DMS114 treated with DMSO at 0.1 percent for 48 hours (cell line): Measurements from ENCODE around the gene RBM6.
"Not testable (repeated sequence)": the region's sequence is repeated elsewhere in the genome, so short reads cannot be mapped to it uniquely, and the experiment has no call there.

ENCODE experiments used
- DNase-seq: peaks from one replicate; lab custom pipeline; 2025; ENCODE audit not compliant: unreplicated experiment; lab: John Stamatoyannopoulos, UW

The RBM6 gene, protein sequence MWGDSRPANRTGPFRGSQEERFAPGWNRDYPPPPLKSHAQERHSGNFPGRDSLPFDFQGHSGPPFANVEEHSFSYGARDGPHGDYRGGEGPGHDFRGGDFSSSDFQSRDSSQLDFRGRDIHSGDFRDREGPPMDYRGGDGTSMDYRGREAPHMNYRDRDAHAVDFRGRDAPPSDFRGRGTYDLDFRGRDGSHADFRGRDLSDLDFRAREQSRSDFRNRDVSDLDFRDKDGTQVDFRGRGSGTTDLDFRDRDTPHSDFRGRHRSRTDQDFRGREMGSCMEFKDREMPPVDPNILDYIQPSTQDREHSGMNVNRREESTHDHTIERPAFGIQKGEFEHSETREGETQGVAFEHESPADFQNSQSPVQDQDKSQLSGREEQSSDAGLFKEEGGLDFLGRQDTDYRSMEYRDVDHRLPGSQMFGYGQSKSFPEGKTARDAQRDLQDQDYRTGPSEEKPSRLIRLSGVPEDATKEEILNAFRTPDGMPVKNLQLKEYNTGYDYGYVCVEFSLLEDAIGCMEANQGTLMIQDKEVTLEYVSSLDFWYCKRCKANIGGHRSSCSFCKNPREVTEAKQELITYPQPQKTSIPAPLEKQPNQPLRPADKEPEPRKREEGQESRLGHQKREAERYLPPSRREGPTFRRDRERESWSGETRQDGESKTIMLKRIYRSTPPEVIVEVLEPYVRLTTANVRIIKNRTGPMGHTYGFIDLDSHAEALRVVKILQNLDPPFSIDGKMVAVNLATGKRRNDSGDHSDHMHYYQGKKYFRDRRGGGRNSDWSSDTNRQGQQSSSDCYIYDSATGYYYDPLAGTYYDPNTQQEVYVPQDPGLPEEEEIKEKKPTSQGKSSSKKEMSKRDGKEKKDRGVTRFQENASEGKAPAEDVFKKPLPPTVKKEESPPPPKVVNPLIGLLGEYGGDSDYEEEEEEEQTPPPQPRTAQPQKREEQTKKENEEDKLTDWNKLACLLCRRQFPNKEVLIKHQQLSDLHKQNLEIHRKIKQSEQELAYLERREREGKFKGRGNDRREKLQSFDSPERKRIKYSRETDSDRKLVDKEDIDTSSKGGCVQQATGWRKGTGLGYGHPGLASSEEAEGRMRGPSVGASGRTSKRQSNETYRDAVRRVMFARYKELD

DNA sequence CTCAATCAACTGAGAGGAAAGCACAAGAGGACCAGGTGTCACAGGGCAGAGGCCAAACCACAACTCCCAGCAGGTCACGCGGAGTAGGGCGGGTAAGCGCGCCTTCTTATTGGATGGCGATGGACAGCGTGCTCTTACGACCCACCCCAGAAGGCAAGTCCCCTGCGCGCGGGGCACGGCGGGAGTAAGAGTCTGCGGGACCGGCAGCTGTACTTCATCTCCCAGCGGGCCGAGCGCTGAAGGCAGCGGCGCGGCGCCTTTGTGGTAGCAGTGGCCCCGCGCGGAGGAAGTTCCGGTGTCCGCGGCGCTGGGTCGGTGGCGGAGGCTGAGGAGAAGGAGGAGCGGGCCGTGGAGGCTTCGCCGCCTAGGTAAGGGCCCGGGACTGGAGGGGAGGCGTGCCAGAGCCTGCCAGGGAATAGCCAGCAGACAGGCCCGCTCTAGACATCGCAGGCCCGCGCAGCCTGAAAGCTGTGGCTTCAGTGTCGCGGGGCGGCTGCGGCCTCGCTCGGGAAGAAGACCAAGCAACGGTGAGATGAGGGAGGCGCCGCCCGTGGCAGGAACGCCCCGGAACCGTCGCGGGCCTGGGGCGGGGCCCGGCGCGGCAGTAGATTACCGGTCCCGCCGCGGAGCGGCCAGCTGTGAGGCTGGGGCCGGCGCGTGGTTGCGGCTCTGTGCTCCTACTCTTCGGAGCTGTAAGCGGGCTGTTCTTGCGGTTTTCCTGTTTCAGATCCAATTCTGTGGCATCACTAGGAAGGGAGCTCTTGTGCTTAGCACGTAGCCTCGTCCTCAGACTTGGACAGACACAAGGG, at the start of gene RBM6:
RBM6 (plus strand) TSS at position 293 of the 809 bp plus-strand sequence. CDS start 22,492 bp downstream, outside the sequence.
- peak; percentile 89 for DNase-seq

GRCh38 chr3:49895791-49896190, 44.2 kb upstream of the RBM6 start:
- no peak for DNase-seq

GRCh38 chr3:49896345-49896744, 43.6 kb upstream of the RBM6 start:
- no peak for DNase-seq

GRCh38 chr3:49898991-49899390, 41.0 kb upstream of the RBM6 start:
- no peak for DNase-seq

DNA sequence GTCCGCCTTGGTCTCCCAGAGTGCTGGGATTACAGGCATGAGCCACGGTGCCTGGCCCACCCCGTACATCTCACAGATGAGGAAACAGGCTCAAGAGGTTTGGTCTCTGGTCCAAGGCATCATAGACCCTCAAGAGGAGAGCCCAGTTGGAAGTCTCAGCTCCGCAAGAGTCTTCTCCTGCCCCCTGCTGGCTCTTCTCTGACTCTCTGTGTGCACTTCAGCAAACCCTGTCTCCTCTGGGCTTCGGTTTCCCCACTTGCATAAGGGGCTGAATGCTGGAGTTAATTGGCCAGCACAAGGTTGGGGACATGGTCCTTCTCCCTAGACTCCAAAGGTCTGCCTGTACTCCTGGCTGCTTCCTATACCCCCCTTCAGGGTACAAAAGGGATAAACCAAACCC, 40.1 kb upstream of the RBM6 start:
- no peak for DNase-seq

- no peak for DNase-seq
These were observed 39.3 kb upstream of the RBM6 start for GRCh38 chr3:49900491-49901153.

GRCh38 chr3:49901366-49902339, 38.3 kb upstream of the RBM6 start:
- no peak for DNase-seq

- DNase-seq = no peak
These were observed 37.2 kb upstream of the RBM6 start for GRCh38 chr3:49902511-49903345.

DNA sequence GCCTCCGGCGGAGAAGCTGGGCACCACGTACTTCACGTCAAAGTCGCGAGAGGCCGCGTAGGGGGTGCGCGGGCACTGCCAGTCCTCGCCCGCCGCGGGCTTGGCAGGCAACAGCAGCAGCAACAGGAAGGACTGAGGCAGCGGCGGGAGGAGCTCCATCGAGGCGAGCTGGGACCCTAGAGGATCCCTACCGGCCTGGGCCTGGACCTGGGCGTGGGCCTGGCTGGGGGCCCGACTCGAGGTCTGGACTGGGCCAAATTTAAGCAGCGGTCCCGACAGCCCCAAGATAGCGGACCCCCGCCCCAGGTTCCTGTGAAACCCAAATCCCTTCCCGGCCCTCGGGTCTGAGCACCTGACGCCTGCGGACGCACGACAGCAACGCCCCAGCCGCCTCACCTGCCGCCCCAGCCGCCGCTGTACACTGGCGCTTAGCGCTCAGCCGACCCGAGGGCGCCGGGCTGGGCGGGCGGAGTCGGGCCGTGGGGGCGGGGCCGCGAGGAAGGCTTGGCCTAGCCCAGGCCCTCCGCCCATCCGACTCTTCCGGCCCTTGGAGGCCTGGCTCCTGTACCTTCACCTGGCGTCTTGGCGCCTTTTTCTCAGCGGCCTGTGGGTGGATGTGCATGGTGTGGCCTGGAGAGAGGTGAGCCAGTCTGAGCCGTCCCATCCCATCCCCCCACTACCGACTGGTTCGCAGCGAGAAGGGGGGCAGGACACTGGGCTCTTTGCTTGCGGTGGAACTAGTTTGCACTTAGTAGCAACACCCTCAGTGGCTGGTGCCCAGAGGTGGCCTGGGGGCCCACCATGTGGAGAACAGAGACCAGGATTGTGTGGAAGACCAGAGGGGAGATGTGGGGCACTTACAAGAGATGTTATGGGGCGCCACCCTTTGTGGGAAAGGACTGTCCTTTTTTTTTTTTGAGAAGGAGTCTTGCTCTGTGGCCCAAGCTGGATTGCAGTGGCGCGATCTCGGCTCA, 36.2 kb upstream of the RBM6 start, which contains the start of gene MST1R:
MST1R (minus strand) TSS at position 423 of the 974 bp plus-strand sequence; CDS start at position 159, 264 bp downstream.
- DNase-seq = no peak

DNA sequence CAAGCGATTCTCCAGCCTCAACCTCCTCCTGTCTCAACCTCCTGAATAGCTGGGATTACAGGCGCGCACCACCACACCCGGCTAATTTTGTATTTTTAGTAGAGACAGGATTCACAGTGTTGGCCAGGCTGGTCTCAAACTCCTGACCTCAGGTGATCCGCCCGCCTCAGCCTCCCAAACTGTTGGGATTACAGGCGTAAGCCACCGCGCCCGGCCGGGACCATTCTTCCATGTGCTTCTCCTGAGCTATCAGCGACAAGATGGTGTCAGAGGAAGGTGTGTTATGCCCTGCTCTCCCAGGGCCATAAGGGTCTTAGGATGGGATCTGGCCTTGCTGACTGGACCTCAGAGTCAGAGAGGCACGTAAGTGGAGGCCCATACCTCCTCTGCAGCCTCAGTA, 35.5 kb upstream of the RBM6 start:
- not testable (repeated sequence) for DNase-seq

DNA sequence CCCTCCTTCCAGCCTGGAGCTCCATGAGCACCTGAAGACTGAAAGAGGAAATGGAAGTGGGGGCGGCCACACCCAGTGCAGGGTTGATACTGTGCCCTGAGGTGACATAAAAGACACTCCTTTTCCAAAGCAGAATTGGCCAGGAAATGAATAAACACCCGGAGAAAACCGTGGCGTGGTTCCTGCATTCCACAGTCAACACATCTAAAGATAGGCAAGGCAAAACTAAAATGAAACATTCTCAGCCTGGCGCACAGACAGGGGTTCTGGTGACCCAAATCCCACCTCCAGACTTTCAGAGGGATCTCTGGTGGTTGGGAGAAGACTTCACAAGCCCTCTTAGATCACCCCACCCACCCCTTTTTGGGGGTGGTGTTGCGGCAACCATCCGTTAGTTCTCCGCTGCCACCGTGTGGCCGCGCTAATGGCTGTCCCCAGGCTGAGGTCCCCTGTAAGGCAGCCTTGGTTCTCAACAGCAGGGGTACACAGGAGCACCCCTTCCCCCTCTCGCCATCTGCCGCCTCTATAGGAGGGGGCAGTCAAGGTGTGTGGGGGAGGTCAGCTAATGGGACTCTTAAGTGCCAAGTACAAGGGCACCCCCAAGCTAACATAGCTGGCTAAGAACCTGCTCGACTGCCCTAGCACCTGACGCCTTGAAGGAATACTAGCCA, 33.7 kb upstream of the RBM6 start:
- peak; percentile 20 for DNase-seq

DNA sequence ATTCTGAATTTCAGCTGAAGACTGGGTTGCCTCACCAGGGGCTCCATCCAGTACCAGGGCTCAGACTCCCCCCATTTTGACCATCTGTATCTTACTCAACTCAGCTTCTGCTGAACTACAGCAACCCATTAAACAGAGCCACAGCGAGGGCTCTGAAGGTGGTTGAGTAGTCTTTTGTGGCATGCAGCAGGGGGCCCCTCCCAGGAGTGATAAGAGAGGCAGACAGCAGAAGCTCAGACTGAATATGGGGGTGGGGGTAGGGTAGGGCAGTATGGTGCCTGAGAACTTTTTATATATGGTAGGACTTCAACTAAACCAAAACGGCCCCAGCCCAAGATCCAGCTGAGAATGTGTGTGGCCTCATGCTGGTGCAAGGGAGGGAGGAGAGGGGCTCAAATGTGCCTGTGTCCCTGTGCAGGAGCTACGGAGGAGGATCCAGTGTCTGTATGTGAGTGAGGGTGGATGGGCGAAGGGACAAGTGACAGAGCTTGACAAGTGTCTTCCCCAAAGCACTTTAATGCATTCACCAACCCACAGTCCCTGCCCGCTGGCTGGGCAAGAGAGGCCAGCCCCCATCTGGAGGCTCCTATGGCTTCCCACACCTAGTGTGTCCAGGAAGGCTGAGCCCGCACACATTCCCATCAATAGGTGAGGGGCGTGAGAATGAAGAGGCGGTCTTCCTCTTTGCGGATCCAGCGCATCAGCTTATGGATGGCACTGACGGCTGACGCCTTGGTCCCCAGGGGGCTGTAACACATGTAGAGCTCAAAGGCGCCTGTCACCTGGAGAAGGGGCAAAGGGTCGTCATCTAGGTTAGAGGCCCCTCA, 31.4 kb upstream of the RBM6 start:
- no peak for DNase-seq

DNA sequence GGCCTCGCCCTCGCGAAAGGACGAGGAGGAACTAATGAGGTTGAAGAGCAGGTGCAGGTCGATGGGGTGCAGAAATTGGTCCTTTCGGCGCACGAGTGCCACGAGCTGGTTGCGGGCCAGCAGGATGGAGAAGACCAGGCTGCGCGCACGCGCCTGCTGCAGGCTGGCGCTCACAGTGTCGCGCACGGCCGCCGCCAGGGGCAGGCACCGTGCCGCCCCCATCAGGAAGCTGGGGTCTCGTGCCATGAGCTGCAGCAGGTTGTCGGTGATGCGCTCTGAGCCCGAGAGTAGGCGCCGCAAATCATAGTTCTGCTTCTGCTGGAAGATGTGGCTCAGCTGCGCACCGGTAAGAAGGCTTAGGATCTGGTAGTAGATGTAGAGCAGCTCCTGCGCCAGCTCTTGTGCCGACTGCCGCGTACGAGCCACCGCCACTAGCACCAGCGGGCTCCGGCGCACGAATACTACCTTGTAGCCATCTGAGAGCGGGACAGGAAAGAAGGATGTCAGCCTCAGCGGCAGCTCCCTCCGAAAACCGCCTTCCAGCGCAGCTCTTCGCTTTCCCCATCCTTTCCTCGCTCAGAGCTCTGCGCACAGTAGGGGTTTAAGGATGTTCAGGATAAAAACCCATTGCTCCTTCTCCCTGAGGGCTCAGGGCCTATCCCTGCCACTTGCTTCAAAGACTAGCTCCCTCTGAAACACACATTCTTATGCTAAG, 29.4 kb upstream of the RBM6 start:
- no peak for DNase-seq

DNA sequence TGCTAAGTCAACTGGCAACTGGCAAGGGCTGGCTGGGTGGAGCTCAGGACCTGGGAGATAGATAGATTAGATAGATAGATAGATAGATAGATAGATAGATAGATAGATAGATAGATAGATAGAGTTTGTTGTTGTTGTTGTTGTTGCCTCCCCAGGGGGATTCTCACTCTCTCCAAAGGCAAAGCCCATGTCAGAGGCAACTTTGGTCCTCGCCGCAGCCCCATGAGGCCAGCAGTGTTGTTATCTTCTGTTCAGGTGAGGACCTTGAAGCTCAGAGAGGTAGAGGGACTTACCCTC, 28.9 kb upstream of the RBM6 start:
- DNase-seq = no peak

- no peak for DNase-seq
These were observed 28.3 kb upstream of the RBM6 start for GRCh38 chr3:49911611-49912010.
